OCI-LY1 (cell line): Measurements from ENCODE around the gene GRIPAP1.

Experiments
- CTCF ChIP-seq: fragments of 200-600 bp; sonication (generic), shearing (Covaris generic); IDR thresholded peaks from 2 replicates; pipeline ENCODE4 v1.5.1; 2017; ENCODE audit warnings: mild to moderate bottlenecking, antibody characterized with exemption, low read length, moderate library complexity, mixed read lengths
- EZH2 ChIP-seq: fragments of 200-600 bp; sonication (generic), shearing (Covaris generic); IDR thresholded peaks from 2 replicates; pipeline ENCODE4 v1.8.0; 2017; ENCODE audit warnings: borderline replicate concordance, mixed run types, mild to moderate bottlenecking, antibody characterized with exemption, low read length, moderate library complexity, mixed read lengths

GRCh38 chrX:48968377-48968776 is 33.7 kb downstream of the GRIPAP1 start:
- TF ChIP-seq EZH2: no peak
- no peak for TF ChIP-seq CTCF
